Heart left ventricle (tissue), 16 donors: ENCODE measurements around the gene SIPA1L2. TPM values are rescaled to one million over a fixed set of nuclear protein-coding genes. Genes with fewer than 3 reads are reported as not detected.

ENCODE experiments used
- ATAC-seq, 4 donors: fragments of 200-7000 bp; cut with Tn5 transposase; one replicate each; pipeline ENCODE4 v1.9.1; 2020 to 2022; ENCODE audit warnings: moderate library complexity in 4 of 4, mild to moderate bottlenecking in 3 of 4, moderate number of reproducible peaks in 1 of 4
- DNase-seq, 5 donors: peaks; one replicate each; pipeline ENCODE4 v3.0.0-alpha.2; 2020
- H3K27ac ChIP-seq, 12 donors: fragments of 200-600 bp; sonication (generic) in 4 of 12; one replicate each; pipeline versions ENCODE4 v1.5.0 to v1.8.0; 2016 to 2022; ENCODE audit warnings: mild to moderate bottlenecking in 2 of 12
- H3K27me3 ChIP-seq, 9 donors: fragments of 200-600 bp; sonication (generic) in 2 of 9; one replicate each; pipeline versions ENCODE4 v1.5.1 to v1.8.0; 2016 to 2022; ENCODE audit warnings: mild to moderate bottlenecking in 3 of 9
- H3K36me3 ChIP-seq, 9 donors: fragments of 200-600 bp; sonication (generic) in 2 of 9; one replicate each; pipeline versions ENCODE4 v1.5.0 to v1.8.0; 2018 to 2022; ENCODE audit warnings: mild to moderate bottlenecking in 2 of 9
- H3K4me1 ChIP-seq, 12 donors: fragments of 200-600 bp; sonication (generic) in 4 of 12; one replicate each; pipeline versions ENCODE4 v1.5.0 to v1.8.0; 2016 to 2022; ENCODE audit warnings: mild to moderate bottlenecking in 3 of 12
- H3K4me3 ChIP-seq, 12 donors: fragments of 200-600 bp; sonication (generic) in 4 of 12; one replicate each; pipeline versions ENCODE4 v1.5.0 to v1.8.0; 2017 to 2022; ENCODE audit warnings: mild to moderate bottlenecking in 9 of 12, moderate library complexity in 4 of 12
- H3K9me3 ChIP-seq, 12 donors: fragments of 200-600 bp; sonication (generic) in 4 of 12; one replicate each; pipeline versions ENCODE4 v1.5.0 to v1.8.0; 2016 to 2022; ENCODE audit warnings: mild to moderate bottlenecking in 1 of 12
- CTCF ChIP-seq, 12 donors: fragments of 200-600 bp; sonication (generic) in 4 of 12; IDR thresholded peaks; one replicate each; pipeline versions ENCODE4 v1.5.0 to v1.8.0; 2018 to 2022; ENCODE audit warnings: antibody characterized with exemption in 12 of 12, mild to moderate bottlenecking in 5 of 12
- POLR2A ChIP-seq, 2 donors: fragments of 450-650 bp; IDR thresholded peaks; one replicate each; pipeline ENCODE4 v1.6.1; 2017; ENCODE audit warnings: antibody characterized with exemption in 2 of 2, mild to moderate bottlenecking in 2 of 2, moderate library complexity in 2 of 2
- WGBS, 4 donors: extraction: QIAGEN DNeasy Blood & Tissue Kit in 2 of 4; methylation state at CpG; one replicate each; pipeline versions ENCODE4 v1.1.5 to v1.1.7; 2013 to 2018; 5-methylcytosine and 5-hydroxymethylcytosine counted together
- intact Hi-C, 10 donors: fragments of 100-400 bp; cut with DNase I; formaldehyde crosslinking; loops; one replicate each; pipeline versions ENCODE4 v1.11.1 to v1.14.2; 2022
- polyA plus RNA-seq, 2 donors: library from polyadenylated mRNA; stranded (reverse); fragments of 200-250 nt; gene quantifications; one replicate each; pipeline ENCODE4 v1.2.3, GENCODE V29; 2013
- total RNA-seq, 9 donors: library from RNA; depleted of rRNA in 2 of 9; stranded (reverse); fragments of >200 nt in 2 of 9; fragmentation: NEBNext Ultra II Directional in 3 of 9; extraction: Animal tissue kit (Norgen Biotek cat#: 25700) in 3 of 9; gene quantifications; one replicate each; pipeline versions ENCODE4 v1.1.0 to v1.2.4, GENCODE V29; 2016 to 2023
- donor health status: ischemic (EF 13 %, LVEDD 7.1; RV severe dilation, severe dysfunction).
- donor health status: healthy with polysubstance abuse.
- donor health status: DM: no; HTN: yes; CAD: no.
- donor health status: DM: no; HTN: no; CAD: no.
- donor health status: ischemic (EF 25% LVEDD 6.9; RV normal size, moderate dysfunction).
- donor health status: ischemic (EF 25% LVEDD 5.7; RV mildly dilated, moderate dysfunction).
- donor health status: healthy.
- donor health status: DM: yes; HTN: yes; CAD: no.
- donor health status: ischemic (EF 35%, LVEDD 5.7; RV mildly dilated, moderate dysfunction).
- donor health status: nonischemic (EF 11% LVEDD 7.7; RV severe dilation, severe dysfunction).
- donor health status: DM: yes; HTN: yes; CAD: no.
- donor health status: PGD.
- donor health status: ischemic (EF 29% LVEDD 5.4; RV normal size, mild dysfunction).
- donor health status: nonischemic (EF 23%, LVEDD 6.1; RV moderate dilation, normal function).

The SIPA1L2 gene
- total and polyA plus RNA-seq, 11 donors, result 18.1 to 148 (median 102) TPM

GRCh38 chr1:232600424-232601258, 29.3 kb downstream of the SIPA1L2 start:
- Histone ChIP-seq H3K9me3 (no peaks in the 10 kb centered on the region), H3K27me3 (no peaks in the 10 kb centered on the region), H3K27ac (peak overlapping the region in 9 of 12 donors; percentile 10 to 42 (median 27)), H3K4me3 (no peak overlapping the region), H3K36me3 (peaks cover 0 to 12% (median 0%) of the 10 kb centered on the region in 9 donors), H3K4me1 (peaks cover 0 to 55% (median 39%) of the 10 kb centered on the region in 12 donors)
- DNase-seq (no peak), ATAC-seq (peak in 3 of 4 donors; percentile 25 to 71 (median 55))
- TF ChIP-seq POLR2A (IDR thresholded peaks at IDR 0.05) (no peak), CTCF (IDR thresholded peaks at IDR 0.05) (no peak)
- intact Hi-C loops, result no loop called here
- 41 to 58% (median 52%) methylated on average over 6 of the region's 6 CpGs for WGBS, 4 donors

- 62 to 69% (median 66%) methylated on average over 11 of the region's 11 CpGs for WGBS, 4 donors
- no peaks in the 10 kb centered on the region for H3K27me3 ChIP-seq
- TF ChIP-seq POLR2A (IDR thresholded peaks at IDR 0.05), result no peak
- no peak for TF ChIP-seq CTCF (IDR thresholded peaks at IDR 0.05)
- ATAC-seq (peak in 3 of 4 donors; percentile 14 to 27 (median 19)), DNase-seq (no peak)
- H3K27ac ChIP-seq, result peak overlapping the region in 7 of 12 donors; percentile 10 to 42 (median 27)
- peaks cover 0 to 62% (median 45%) of the 10 kb centered on the region in 12 donors for H3K4me1 ChIP-seq
- intact Hi-C loops, result no loop called here
- no peaks in the 10 kb centered on the region for H3K9me3 ChIP-seq
- no peak overlapping the region for H3K4me3 ChIP-seq
- peaks cover 0 to 2% (median 0%) of the 10 kb centered on the region in 9 donors for H3K36me3 ChIP-seq
Observed at GRCh38 chr1:232599178-232600041, 30.5 kb downstream of the SIPA1L2 start.

- TF ChIP-seq CTCF (IDR thresholded peaks at IDR 0.05), result no peak
- TF ChIP-seq POLR2A (IDR thresholded peaks at IDR 0.05), result no peak
- no peak for ATAC-seq
- Histone ChIP-seq H3K36me3 (no peaks in the 10 kb centered on the region), H3K4me3 (no peak overlapping the region), H3K4me1 (peaks cover 0 to 68% (median 47%) of the 10 kb centered on the region in 12 donors), H3K27ac (peak overlapping the region in 1 of 12 donors; percentile 18), H3K9me3 (no peaks in the 10 kb centered on the region), H3K27me3 (no peaks in the 10 kb centered on the region)
- no peak for DNase-seq
- 96 to 98% (median 96%) methylated on average over 4 of the region's 4 CpGs for WGBS, 4 donors
- intact Hi-C loops, result no loop called here
Observed at GRCh38 chr1:232598837-232599177, 31.1 kb downstream of the SIPA1L2 start.

GRCh38 chr1:232598133-232598532, 31.8 kb downstream of the SIPA1L2 start:
- intact Hi-C loops, result no loop called here
- no peaks in the 10 kb centered on the region for H3K9me3 ChIP-seq
- no peak for DNase-seq
- H3K27me3 ChIP-seq, result no peaks in the 10 kb centered on the region
- no peak for ATAC-seq
- no peak for TF ChIP-seq CTCF (IDR thresholded peaks at IDR 0.05)
- no peak for TF ChIP-seq POLR2A (IDR thresholded peaks at IDR 0.05)
- no peak overlapping the region for H3K4me3 ChIP-seq
- H3K4me1 ChIP-seq, result peaks cover 0 to 74% (median 48%) of the 10 kb centered on the region in 12 donors
- no peaks in the 10 kb centered on the region for H3K36me3 ChIP-seq
- WGBS, 4 donors, result 94 to 99% (median 96%) methylated on average over 3 of the region's 3 CpGs
- H3K27ac ChIP-seq, result peak overlapping the region in 2 of 12 donors; percentile 5 to 46
